RWPE2 (cell line): ENCODE measurements around the gene TFAP2E.

Source experiments
- ATAC-seq: fragments of 200-7000 bp; cut with Tn5 transposase; 3 replicates; pipeline ENCODE4 v1.9.1; 2021; ENCODE audit warnings: low read depth
- DNase-seq: peaks from one replicate; pipeline ENCODE4 v3.0.0-alpha.2; 2020; ENCODE audit warnings: low spot score
- H3K27ac ChIP-seq: fragments of 450-650 bp; 2 replicates; pipeline ENCODE4 v1.5.1; 2017; ENCODE audit warnings: mild to moderate bottlenecking; ENCODE audit not compliant: poor library complexity, severe bottlenecking
- H3K27me3 ChIP-seq: fragments of 250-450 bp; sonication (Bioruptor Pico); 2 replicates; pipeline ENCODE4 v1.5.1; 2021; ENCODE audit warnings: mild to moderate bottlenecking, moderate library complexity; ENCODE audit not compliant: insufficient read depth, poor library complexity, severe bottlenecking
- H3K36me3 ChIP-seq: fragments of 250-450 bp; sonication (Bioruptor Pico); 2 replicates; pipeline ENCODE4 v1.5.1; 2020; ENCODE audit warnings: low read depth, mild to moderate bottlenecking, moderate library complexity
- H3K4me1 ChIP-seq: fragments of 250-450 bp; sonication (Bioruptor Pico); 2 replicates; pipeline ENCODE4 v1.5.1; 2021; ENCODE audit warnings: mild to moderate bottlenecking, moderate library complexity; ENCODE audit not compliant: insufficient read depth, poor library complexity, severe bottlenecking
- H3K4me3 ChIP-seq: fragments of 250-450 bp; sonication (Bioruptor Pico); 2 replicates; pipeline ENCODE4 v1.5.1; 2021; ENCODE audit warnings: mild to moderate bottlenecking, moderate library complexity; ENCODE audit not compliant: severe bottlenecking
- H3K9me3 ChIP-seq: fragments of 250-450 bp; sonication (Bioruptor Pico); 2 replicates; pipeline ENCODE4 v1.5.1; 2021; ENCODE audit warnings: mild to moderate bottlenecking, moderate library complexity; ENCODE audit not compliant: severe bottlenecking
- CTCF ChIP-seq: fragments of 450-650 bp; IDR thresholded peaks from one replicate; pipeline ENCODE4 v1.5.1; 2017; ENCODE audit warnings: mild to moderate bottlenecking, moderate library complexity; ENCODE audit not compliant: poor library complexity, severe bottlenecking

Gene TFAP2E

GRCh38 chr1:35622510-35623178 lies 49.5 kb downstream of the TFAP2E start:
- peaks cover 69% of the 10 kb centered on the region for H3K36me3 ChIP-seq

GRCh38 chr1:35623832-35624231 lies 50.7 kb downstream of the TFAP2E start:
- ATAC-seq (no peak), DNase-seq (no peak)
- Histone ChIP-seq H3K4me1 (no peaks in the 10 kb centered on the region), H3K9me3 (no peaks in the 10 kb centered on the region), H3K27me3 (no peaks in the 10 kb centered on the region), H3K4me3 (no peak overlapping the region), H3K27ac (no peak overlapping the region), H3K36me3 (peaks cover 65% of the 10 kb centered on the region)
- no peak for TF ChIP-seq CTCF

More at GRCh38 chr1:35622510-35623178, 49.5 kb downstream of the TFAP2E start:
- TF ChIP-seq CTCF, result no peak
- ATAC-seq (no peak), DNase-seq (no peak)
- no peaks in the 10 kb centered on the region for H3K27me3 ChIP-seq
- H3K4me3 ChIP-seq, result no peak overlapping the region
- H3K27ac ChIP-seq, result no peak overlapping the region
- H3K4me1 ChIP-seq, result no peaks in the 10 kb centered on the region
- no peaks in the 10 kb centered on the region for H3K9me3 ChIP-seq

GRCh38 chr1:35629051-35629450 lies 55.9 kb downstream of the TFAP2E start:
- ATAC-seq (no peak), DNase-seq (no peak)
- no peak for TF ChIP-seq CTCF
- Histone ChIP-seq H3K9me3 (no peaks in the 10 kb centered on the region), H3K27me3 (no peaks in the 10 kb centered on the region), H3K4me1 (no peaks in the 10 kb centered on the region), H3K36me3 (peaks cover 70% of the 10 kb centered on the region), H3K4me3 (no peak overlapping the region), H3K27ac (no peak overlapping the region)

- H3K9me3 ChIP-seq, result no peaks in the 10 kb centered on the region
- H3K27ac ChIP-seq, result no peak overlapping the region
- peaks cover 90% of the 10 kb centered on the region for H3K36me3 ChIP-seq
- TF ChIP-seq CTCF, result no peak
- ATAC-seq (no peak), DNase-seq (no peak)
- peaks cover 2% of the 10 kb centered on the region for H3K4me1 ChIP-seq
- no peaks in the 10 kb centered on the region for H3K27me3 ChIP-seq
- no peak overlapping the region for H3K4me3 ChIP-seq
Observed at GRCh38 chr1:35631396-35631795, 58.3 kb downstream of the TFAP2E start.

- H3K4me1 ChIP-seq, result peaks cover 15% of the 10 kb centered on the region
- H3K36me3 ChIP-seq, result peaks cover 79% of the 10 kb centered on the region
- no peak for DNase-seq
- H3K4me3 ChIP-seq, result no peak overlapping the region
- no peaks in the 10 kb centered on the region for H3K9me3 ChIP-seq
- TF ChIP-seq CTCF, result no peak
- no peak for ATAC-seq
- no peak overlapping the region for H3K27ac ChIP-seq
- H3K27me3 ChIP-seq, result no peaks in the 10 kb centered on the region
Observed at GRCh38 chr1:35633547-35633946, 60.4 kb downstream of the TFAP2E start.
